ENCODE data around the gene DNAJC24. TPM values are rescaled to one million over a fixed set of nuclear protein-coding genes. Genes with fewer than 3 reads are reported as not detected.

Gene DNAJC24
- total and polyA plus RNA-seq, 9 of the 15 experiments (the other 6 are each of a cell fraction or from before 2014, with no cell fraction given): 12.2 to 31.9 (median 16.9) TPM

GRCh38 chr11:31369348-31370329, at the start of gene DNAJC24, which contains the start of gene DCDC1 (continued):
- TF ChIP-seq ARID3A (IDR thresholded peaks at IDR 0.05; ENCODE audit: borderline replicate concordance, low read depth, low read length) (no peak), ARID2 (IDR thresholded peaks at IDR 0.05) (no peak), MYBL2 (IDR thresholded peaks at IDR 0.05; ENCODE audit: low read depth) (no peak), MYBL2 (CRISPR knock-in tag; IDR thresholded peaks at IDR 0.05; ENCODE audit: borderline replicate concordance) (no peak), SMARCA4 (IDR thresholded peaks at IDR 0.05) (no peak), MCM3 (IDR thresholded peaks at IDR 0.05) (no peak), RBBP5 (IDR thresholded peaks at IDR 0.05; ENCODE audit: borderline replicate concordance, insufficient read depth, low read length, poor library complexity, severe bottlenecking) (peak; percentile 86), TAF7 (tag; IDR thresholded peaks at IDR 0.05) (no peak), CXXC5 (CRISPR knock-in tag; IDR thresholded peaks at IDR 0.05) (peak; percentile 90), ZNF518B (CRISPR knock-in tag; IDR thresholded peaks at IDR 0.05) (no peak), SREBF1 (IDR thresholded peaks at IDR 0.05; ENCODE audit: borderline replicate concordance, low read depth, low read length) (no peak), ZNF507 (tag; conservative IDR thresholded peaks at IDR 0.05) (no peak), EGR1 (conservative IDR thresholded peaks at IDR 0.05) (peak; percentile 67; the same call in 1 of the 2 replicates), ZNF3 (CRISPR knock-in tag; IDR thresholded peaks at IDR 0.05) (no peak), ZNF561 (CRISPR knock-in tag; conservative IDR thresholded peaks at IDR 0.05) (no peak), FOXM1 (IDR thresholded peaks at IDR 0.05; ENCODE audit: low read depth) (peak; percentile 31; the same call in 1 of the 2 replicates), FOXM1 (CRISPR knock-in tag; IDR thresholded peaks at IDR 0.05; ENCODE audit: low read depth) (no peak), ARID1B (IDR thresholded peaks at IDR 0.05) (no peak), STAG1 (CRISPR knock-in tag; IDR thresholded peaks at IDR 0.05; ENCODE audit: borderline replicate concordance) (no peak), ZBTB8A (IDR thresholded peaks at IDR 0.05; ENCODE audit: partially characterized antibody) (no peak), RCOR1 (IDR thresholded peaks at IDR 0.05; ENCODE audit: borderline replicate concordance in 1 of 2, low read depth in 2 of 2, low read length in 2 of 2) (no peak), MEF2A (IDR thresholded peaks at IDR 0.05; ENCODE audit: control insufficient read depth, low read depth, low read length) (no peak)
- TF ChIP-seq, protein P1, sequence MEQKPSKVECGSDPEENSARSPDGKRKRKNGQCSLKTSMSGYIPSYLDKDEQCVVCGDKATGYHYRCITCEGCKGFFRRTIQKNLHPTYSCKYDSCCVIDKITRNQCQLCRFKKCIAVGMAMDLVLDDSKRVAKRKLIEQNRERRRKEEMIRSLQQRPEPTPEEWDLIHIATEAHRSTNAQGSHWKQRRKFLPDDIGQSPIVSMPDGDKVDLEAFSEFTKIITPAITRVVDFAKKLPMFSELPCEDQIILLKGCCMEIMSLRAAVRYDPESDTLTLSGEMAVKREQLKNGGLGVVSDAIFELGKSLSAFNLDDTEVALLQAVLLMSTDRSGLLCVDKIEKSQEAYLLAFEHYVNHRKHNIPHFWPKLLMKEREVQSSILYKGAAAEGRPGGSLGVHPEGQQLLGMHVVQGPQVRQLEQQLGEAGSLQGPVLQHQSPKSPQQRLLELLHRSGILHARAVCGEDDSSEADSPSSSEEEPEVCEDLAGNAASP (IDR thresholded peaks at IDR 0.05): no peak

All from K562 (cell line).